H9 (cell line): Measurements from ENCODE around the gene HS6ST2. TPM values are rescaled to one million over a fixed set of nuclear protein-coding genes. Genes with fewer than 3 reads are reported as not detected.

Experiments
- DNase-seq: peaks from one replicate; pipeline ENCODE4 v3.0.0-alpha.2; 2017
- H2AFZ ChIP-seq: one replicate; pipeline ENCODE4 v1.6.1; 2013; ENCODE audit warnings: mild to moderate bottlenecking, low read length, control low read depth, moderate library complexity
- H2AK5ac ChIP-seq: 2 replicates; pipeline ENCODE4 v1.6.1; 2013; ENCODE audit warnings: low read length, control low read depth, mixed read lengths; ENCODE audit not compliant: insufficient read length
- H2BK120ac ChIP-seq: one replicate; pipeline ENCODE4 v1.6.1; 2013; ENCODE audit warnings: low read depth, mild to moderate bottlenecking, low read length, control low read depth, inconsistent platforms; ENCODE audit not compliant: poor library complexity, severe bottlenecking
- H2BK12ac ChIP-seq: 2 replicates; pipeline ENCODE4 v1.6.1; 2013; ENCODE audit warnings: low read length, control low read depth, mixed read lengths, low read depth; ENCODE audit not compliant: insufficient read length
- H2BK15ac ChIP-seq: 2 replicates; pipeline ENCODE4 v1.6.1; 2013; ENCODE audit warnings: low read depth, low read length, control low read depth
- H2BK20ac ChIP-seq: one replicate; pipeline ENCODE4 v1.6.1; 2013; ENCODE audit warnings: low read depth, mild to moderate bottlenecking, low read length, control low read depth, inconsistent platforms; ENCODE audit not compliant: poor library complexity, severe bottlenecking
- H2BK5ac ChIP-seq: 2 replicates; pipeline ENCODE4 v1.6.1; 2013; ENCODE audit warnings: low read length, control low read depth, mixed read lengths; ENCODE audit not compliant: insufficient read length
- H3K14ac ChIP-seq: 2 replicates; pipeline ENCODE4 v1.6.1; 2013; ENCODE audit warnings: low read length, control low read depth; ENCODE audit not compliant: insufficient read depth
- H3K18ac ChIP-seq: 2 replicates; pipeline ENCODE4 v1.6.1; 2013; ENCODE audit warnings: low read depth, mild to moderate bottlenecking, mixed read lengths, low read length, control low read depth; ENCODE audit not compliant: insufficient read length
- H3K23ac ChIP-seq: 2 replicates; pipeline ENCODE4 v1.6.1; 2013; ENCODE audit warnings: low read length, control low read depth, mixed read lengths, low read depth; ENCODE audit not compliant: insufficient read length
- H3K23me2 ChIP-seq: 2 replicates; pipeline ENCODE4 v1.6.1; 2013; ENCODE audit warnings: low read depth, mild to moderate bottlenecking, mixed read lengths, low read length, control low read depth; ENCODE audit not compliant: insufficient read length, poor library complexity, severe bottlenecking
- H3K27ac ChIP-seq: 2 replicates; pipeline ENCODE4 v1.5.1; 2013; ENCODE audit warnings: low read length, control low read depth, mixed read lengths, low read depth; ENCODE audit not compliant: insufficient read length
- H3K27me3 ChIP-seq: 2 replicates; pipeline ENCODE4 v1.6.1; 2013; ENCODE audit warnings: low read length, control low read depth, inconsistent platforms; ENCODE audit not compliant: insufficient read depth
- H3K4ac ChIP-seq: 2 replicates; pipeline ENCODE4 v1.6.1; 2013; ENCODE audit warnings: low read depth, mild to moderate bottlenecking, control low read depth, inconsistent platforms, low read length, moderate library complexity
- H3K4me1 ChIP-seq: 2 replicates; pipeline ENCODE4 v1.6.1; 2013; ENCODE audit warnings: low read length, control low read depth, inconsistent platforms; ENCODE audit not compliant: insufficient read depth
- H3K4me2 ChIP-seq: 2 replicates; pipeline ENCODE4 v1.6.1; 2013; ENCODE audit warnings: low read length, control low read depth, mixed read lengths; ENCODE audit not compliant: insufficient read length, insufficient read depth
- H3K56ac ChIP-seq: 2 replicates; pipeline ENCODE4 v1.6.1; 2013; ENCODE audit warnings: low read depth, mild to moderate bottlenecking, mixed read lengths, low read length, control low read depth; ENCODE audit not compliant: insufficient read length
- H3K79me1 ChIP-seq: 2 replicates; pipeline ENCODE4 v1.6.1; 2013; ENCODE audit warnings: low read depth, mild to moderate bottlenecking, moderate library complexity, low read length, control low read depth, inconsistent platforms; ENCODE audit not compliant: insufficient read depth, poor library complexity, severe bottlenecking
- H3K79me2 ChIP-seq: 2 replicates; pipeline ENCODE4 v1.6.1; 2013; ENCODE audit warnings: low read length, control low read depth, inconsistent platforms; ENCODE audit not compliant: insufficient read depth
- H3K9ac ChIP-seq: 2 replicates; pipeline ENCODE4 v1.6.1; 2013; ENCODE audit warnings: low read length, control low read depth, mixed read lengths; ENCODE audit not compliant: insufficient read length; ENCODE audit errors: extremely low read depth
- H3K9me3 ChIP-seq: one replicate; pipeline ENCODE4 v1.6.1; 2013; ENCODE audit warnings: low read depth, low read length, inconsistent platforms; ENCODE audit not compliant: control insufficient read depth
- H3T11ph ChIP-seq: one replicate; pipeline ENCODE4 v1.6.1; 2013; ENCODE audit warnings: mild to moderate bottlenecking, low read length, control low read depth, inconsistent platforms
- H4K20me1 ChIP-seq: one replicate; pipeline ENCODE4 v1.6.1; 2013; ENCODE audit not compliant: control insufficient read depth, insufficient read length, insufficient read depth
- H4K5ac ChIP-seq: 2 replicates; pipeline ENCODE4 v1.6.1; 2013; ENCODE audit warnings: low read depth, mild to moderate bottlenecking, mixed read lengths, low read length, control low read depth; ENCODE audit not compliant: insufficient read length
- H4K8ac ChIP-seq: replicated peaks from 2 replicates; pipeline ENCODE4 v1.6.1; 2013; ENCODE audit warnings: low read length, control low read depth, mixed read lengths, low read depth; ENCODE audit not compliant: insufficient read length
- H4K91ac ChIP-seq: 2 replicates; pipeline ENCODE4 v1.6.1; 2013; ENCODE audit warnings: low read depth, mild to moderate bottlenecking, moderate library complexity, mixed read lengths, low read length, control low read depth; ENCODE audit not compliant: insufficient read length
- H3K27ac Mint-ChIP-seq, 3 experiments: 2 replicates in 2 of 3; 3 replicates in 1 of 3; pipeline ENCODE4 v1.8.0; 2020 to 2021; ENCODE audit warnings: mixed read lengths in 3 of 3, mild to moderate bottlenecking in 1 of 3, moderate library complexity in 1 of 3
- H3K27me3 Mint-ChIP-seq: 2 replicates; pipeline ENCODE4 v1.8.0; 2021; ENCODE audit warnings: low read depth, mild to moderate bottlenecking, moderate library complexity, mixed read lengths
- H3K36me3 Mint-ChIP-seq, 3 experiments: 2 replicates in 2 of 3; 3 replicates in 1 of 3; pipeline ENCODE4 v1.8.0; 2020 to 2021; ENCODE audit warnings: low read depth in 3 of 3, mixed read lengths in 3 of 3; ENCODE audit not compliant: insufficient read depth in 1 of 3
- H3K4me1 Mint-ChIP-seq, 2 experiments: 2 replicates each; pipeline ENCODE4 v1.8.0; 2020; ENCODE audit warnings: mixed read lengths in 2 of 2
- H3K4me3 Mint-ChIP-seq, 2 experiments: 2 replicates in 1 of 2; 3 replicates in 1 of 2; pipeline ENCODE4 v1.8.0; 2020 to 2021; ENCODE audit warnings: mild to moderate bottlenecking in 2 of 2, mixed read lengths in 2 of 2, moderate library complexity in 1 of 2
- H3K9me3 Mint-ChIP-seq, 2 experiments: 2 replicates in 1 of 2; 3 replicates in 1 of 2; pipeline ENCODE4 v1.8.0; 2020; ENCODE audit warnings: mild to moderate bottlenecking in 2 of 2, mixed read lengths in 2 of 2, moderate library complexity in 1 of 2
- WGBS: extraction: QIAGEN DNeasy Blood & Tissue Kit; methylation state at CpG from one replicate; pipeline ENCODE4 v1.1.7; 2013; ENCODE audit warnings: missing lambda C conversion rate, low lambda C conversion rate, mixed read lengths; ENCODE audit not compliant: insufficient read length; ENCODE audit errors: extremely low coverage; 5-methylcytosine and 5-hydroxymethylcytosine counted together
- long read RNA-seq: library from polyadenylated mRNA; unstranded; transcript quantifications from one replicate; pipeline ENCODE4 v2.0.0, GENCODE V29; 2020
- total RNA-seq: library from RNA; stranded (reverse); gene quantifications from 2 replicates; pipeline ENCODE4 v1.2.1, GENCODE V29; 2021
- TF ChIP-seq, protein P1 (sequence below): fragments of 200-600 bp; sonication (generic); conservative IDR thresholded peaks from 3 replicates; pipeline ENCODE4 v1.8.0; 2021; ENCODE audit warnings: antibody characterized with exemption, mild to moderate bottlenecking

Gene HS6ST2
- 3.9 and 4.8 TPM in 2 replicates for total RNA-seq
- long read RNA-seq, partial matches to known transcripts, result 0 of 5 reads
- long read RNA-seq, other reads (novel, unspliced or antisense), result 5 of 5 reads

DNA sequence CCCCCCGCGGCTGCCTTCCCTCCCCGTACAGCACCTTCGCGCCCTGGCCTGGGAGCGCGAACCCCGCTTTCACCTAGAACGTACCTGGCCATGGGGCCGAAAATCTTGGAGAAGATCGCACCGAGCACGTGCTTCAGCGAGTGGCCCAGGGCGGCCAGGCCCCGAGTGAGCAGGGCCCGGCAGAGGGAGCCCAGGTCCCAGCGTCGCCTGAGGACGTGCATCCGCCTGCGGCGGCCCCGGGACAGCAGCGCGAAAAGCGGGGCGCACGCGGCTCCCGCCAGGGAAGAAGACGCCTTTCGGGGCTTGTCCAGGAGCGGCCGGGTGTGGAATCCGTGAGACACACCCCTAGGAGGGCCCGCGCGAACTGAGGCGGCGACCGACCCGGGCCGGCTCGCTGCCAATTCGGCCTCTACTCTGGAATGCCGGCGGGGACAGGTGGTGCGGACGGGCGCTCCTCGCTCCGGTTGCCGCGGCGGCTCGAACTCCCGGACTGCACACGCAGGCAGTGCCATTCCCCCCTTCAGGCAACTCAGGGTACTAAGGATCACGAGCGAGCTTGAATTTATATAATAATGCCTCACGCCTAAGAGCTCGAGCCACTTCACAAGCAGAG, at the start of gene HS6ST2:
Gene HS6ST2 (minus strand): TSS at position 539 of the 613 bp plus-strand sequence.
- peaks cover 44 to 57% of the 10 kb centered on the region in 2 experiments for H3K4me1 Mint-ChIP-seq
- Histone ChIP-seq H2BK20ac (no peak within 1 kb of the TSS), H3K23ac (no peak within 1 kb of the TSS), H3K9ac (no peak within 1 kb of the TSS), H3K27ac (no peak within 1 kb of the TSS), H3K14ac (peak within 1 kb of the TSS; percentile 32; the same call in 1 of the 2 replicates), H3K56ac (no peak within 1 kb of the TSS), H3K4me2 (peak within 1 kb of the TSS; percentile 68), H3K4ac (no peak within 1 kb of the TSS), H4K91ac (no peak within 1 kb of the TSS), H4K5ac (no peak within 1 kb of the TSS), H2BK12ac (no peak within 1 kb of the TSS), H2AK5ac (no peak within 1 kb of the TSS), H4K20me1 (no peaks in the 10 kb centered on the region), H4K8ac (no peak within 1 kb of the TSS), H3K4me1 (peaks cover 20% of the 10 kb centered on the region; the same call in 1 of the 2 replicates), H2BK15ac (no peak within 1 kb of the TSS), H3T11ph (no peak within 1 kb of the TSS), H2BK5ac (no peak within 1 kb of the TSS), H3K79me1 (no peaks in the 10 kb centered on the region), H2AFZ (no peak within 1 kb of the TSS), H3K79me2 (no peaks in the 10 kb centered on the region), H3K9me3 (no peaks in the 10 kb centered on the region), H3K23me2 (peaks cover 23% of the 10 kb centered on the region), H3K27me3 (peaks cover 50% of the 10 kb centered on the region), H2BK120ac (no peak within 1 kb of the TSS), H3K18ac (no peak within 1 kb of the TSS)
- H3K36me3 Mint-ChIP-seq, result no peaks in the 10 kb centered on the region
- H3K27me3 Mint-ChIP-seq, result peaks cover 85% of the 10 kb centered on the region
- TF ChIP-seq, protein P1, sequence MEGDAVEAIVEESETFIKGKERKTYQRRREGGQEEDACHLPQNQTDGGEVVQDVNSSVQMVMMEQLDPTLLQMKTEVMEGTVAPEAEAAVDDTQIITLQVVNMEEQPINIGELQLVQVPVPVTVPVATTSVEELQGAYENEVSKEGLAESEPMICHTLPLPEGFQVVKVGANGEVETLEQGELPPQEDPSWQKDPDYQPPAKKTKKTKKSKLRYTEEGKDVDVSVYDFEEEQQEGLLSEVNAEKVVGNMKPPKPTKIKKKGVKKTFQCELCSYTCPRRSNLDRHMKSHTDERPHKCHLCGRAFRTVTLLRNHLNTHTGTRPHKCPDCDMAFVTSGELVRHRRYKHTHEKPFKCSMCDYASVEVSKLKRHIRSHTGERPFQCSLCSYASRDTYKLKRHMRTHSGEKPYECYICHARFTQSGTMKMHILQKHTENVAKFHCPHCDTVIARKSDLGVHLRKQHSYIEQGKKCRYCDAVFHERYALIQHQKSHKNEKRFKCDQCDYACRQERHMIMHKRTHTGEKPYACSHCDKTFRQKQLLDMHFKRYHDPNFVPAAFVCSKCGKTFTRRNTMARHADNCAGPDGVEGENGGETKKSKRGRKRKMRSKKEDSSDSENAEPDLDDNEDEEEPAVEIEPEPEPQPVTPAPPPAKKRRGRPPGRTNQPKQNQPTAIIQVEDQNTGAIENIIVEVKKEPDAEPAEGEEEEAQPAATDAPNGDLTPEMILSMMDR, result no peak; the same call in 2 of the 3 replicates
- WGBS, result no CpG with 5 or more reads among the region's 63 CpGs
- no peak within 1 kb of the TSS; a peak in 1 of 7 replicates for H3K27ac Mint-ChIP-seq
- DNase-seq, result peak; percentile 48
- H3K9me3 Mint-ChIP-seq, result no peaks in the 10 kb centered on the region; a peak in 1 of 5 replicates
- peak within 1 kb of the TSS; percentile 70 to 88 for H3K4me3 Mint-ChIP-seq
